Sigmoid colon (tissue), 7 donors: ENCODE data around the gene NRDE2. TPM values are rescaled to one million over a fixed set of nuclear protein-coding genes. Genes with fewer than 3 reads are reported as not detected.

Experiments
- DNase-seq: peaks from one replicate; pipeline ENCODE4 v3.0.0-alpha.2; 2019
- H3K27ac ChIP-seq, 4 donors: fragments of 200-600 bp; sonication (generic); one replicate each; pipeline ENCODE4 v1.5.1; 2016 to 2019; ENCODE audit warnings: mild to moderate bottlenecking in 1 of 4
- H3K27me3 ChIP-seq, 3 donors: fragments of 200-600 bp; sonication (generic); one replicate each; pipeline ENCODE4 v1.5.1; 2019; ENCODE audit warnings: mild to moderate bottlenecking in 1 of 3
- H3K36me3 ChIP-seq, 4 donors: fragments of 200-600 bp; sonication (generic); one replicate each; pipeline ENCODE4 v1.5.1; 2016 to 2019
- H3K4me1 ChIP-seq, 4 donors: fragments of 200-600 bp; sonication (generic); one replicate each; pipeline ENCODE4 v1.5.1; 2017 to 2019
- H3K4me3 ChIP-seq, 4 donors: fragments of 200-600 bp; sonication (generic); one replicate each; pipeline ENCODE4 v1.5.1; 2017 to 2019; ENCODE audit warnings: mild to moderate bottlenecking in 2 of 4, moderate library complexity in 1 of 4
- H3K9me3 ChIP-seq, 4 donors: fragments of 200-600 bp in 3 of 4; sonication (generic) in 3 of 4; one replicate each; pipeline versions ENCODE4 v1.5.1 to v1.6.1; 2013 to 2019
- CTCF ChIP-seq, 4 experiments: fragments of 450-650 bp in 3 of 4; fragments of 200-600 bp in 1 of 4; IDR thresholded peaks; one replicate each; pipeline ENCODE4 v1.5.1; 2016 to 2019; ENCODE audit warnings: antibody characterized with exemption in 4 of 4, mild to moderate bottlenecking in 3 of 4, moderate library complexity in 2 of 4
- EP300 ChIP-seq, 4 donors: sonication (generic); formaldehyde crosslinking; IDR thresholded peaks; one replicate each; pipeline ENCODE4 v1.6.1; 2017; ENCODE audit warnings: antibody characterized with exemption in 4 of 4
- POLR2A ChIP-seq, 2 donors: fragments of 450-650 bp; IDR thresholded peaks; one replicate each; pipeline ENCODE4 v1.6.1; 2016; ENCODE audit warnings: antibody characterized with exemption in 2 of 2, mild to moderate bottlenecking in 2 of 2, moderate library complexity in 2 of 2
- POLR2AphosphoS5 ChIP-seq, 4 donors: sonication (generic); formaldehyde crosslinking; IDR thresholded peaks; one replicate each; pipeline ENCODE4 v1.6.1; 2017; ENCODE audit warnings: antibody characterized with exemption in 4 of 4
- WGBS, 2 donors: extraction: QIAGEN DNeasy Blood & Tissue Kit; methylation state at CpG; one replicate each; pipeline ENCODE4 v1.1.7; 2013; 5-methylcytosine and 5-hydroxymethylcytosine counted together
- intact Hi-C: fragments of 100-400 bp; cut with DNase I; formaldehyde crosslinking; loops from one replicate; pipeline ENCODE4 v1.15.1; 2023
- polyA plus RNA-seq, 3 donors: library from polyadenylated mRNA; stranded (reverse); fragments of 200-250 nt; gene quantifications; one replicate each; pipeline ENCODE4 v1.2.3, GENCODE V29; 2013
- total RNA-seq, 4 donors: library from RNA; depleted of rRNA; stranded (reverse); fragments of >200 nt; gene quantifications; one replicate each; pipeline ENCODE4 v1.1.0, GENCODE V29; 2016
- donor health status: healthy with polysubstance abuse.
- donor health status: Bipolar disorder and iron deficiency.
- donor health status: healthy.

NRDE2 gene
- total and polyA plus RNA-seq, 7 donors, result 4.8 to 25.2 (median 12.5) TPM

- no peak for DNase-seq
- WGBS, 2 donors, result 68 to 84% methylated on average over 9 of the region's 9 CpGs
- H3K27ac ChIP-seq, result peak overlapping the region in 1 of 4 donors; percentile 20
- H3K27me3 ChIP-seq, result no peaks in the 10 kb centered on the region
- peaks cover 16 to 91% (median 37%) of the 10 kb centered on the region in 4 donors for H3K36me3 ChIP-seq
- intact Hi-C loops, result no loop called here
- H3K4me1 ChIP-seq, result no peaks in the 10 kb centered on the region
- no peaks in the 10 kb centered on the region for H3K9me3 ChIP-seq
- TF ChIP-seq CTCF (IDR thresholded peaks at IDR 0.05) (no peak), EP300 (IDR thresholded peaks at IDR 0.05) (no peak), POLR2A (IDR thresholded peaks at IDR 0.05) (no peak), POLR2AphosphoS5 (IDR thresholded peaks at IDR 0.05) (no peak)
- H3K4me3 ChIP-seq, result no peak overlapping the region
Measured at GRCh38 chr14:90274019-90274418, 57.7 kb downstream of the NRDE2 start.

- intact Hi-C loops, result no loop called here
- no peaks in the 10 kb centered on the region for H3K4me1 ChIP-seq
- DNase-seq, result no peak
- H3K4me3 ChIP-seq, result no peak overlapping the region
- WGBS, 2 donors, result 80 to 84% methylated on average over 8 of the region's 8 CpGs
- no peak for TF ChIP-seq EP300 (IDR thresholded peaks at IDR 0.05)
- no peak for TF ChIP-seq POLR2AphosphoS5 (IDR thresholded peaks at IDR 0.05)
- TF ChIP-seq CTCF (IDR thresholded peaks at IDR 0.05), result no peak
- TF ChIP-seq POLR2A (IDR thresholded peaks at IDR 0.05), result no peak
- no peaks in the 10 kb centered on the region for H3K27me3 ChIP-seq
- no peaks in the 10 kb centered on the region for H3K9me3 ChIP-seq
- H3K27ac ChIP-seq, result peak overlapping the region in 1 of 4 donors; percentile 20
- peaks cover 11 to 91% (median 37%) of the 10 kb centered on the region in 4 donors for H3K36me3 ChIP-seq
Measured at GRCh38 chr14:90273532-90273931, 58.2 kb downstream of the NRDE2 start.

GRCh38 chr14:90272523-90272922 lies 59.2 kb downstream of the NRDE2 start:
- TF ChIP-seq POLR2A (IDR thresholded peaks at IDR 0.05) (no peak), CTCF (IDR thresholded peaks at IDR 0.05) (no peak), EP300 (IDR thresholded peaks at IDR 0.05) (no peak), POLR2AphosphoS5 (IDR thresholded peaks at IDR 0.05) (no peak)
- no peak overlapping the region for H3K27ac ChIP-seq
- H3K9me3 ChIP-seq, result no peaks in the 10 kb centered on the region
- no peaks in the 10 kb centered on the region for H3K27me3 ChIP-seq
- intact Hi-C loops, result no loop called here
- H3K4me1 ChIP-seq, result no peaks in the 10 kb centered on the region
- WGBS, 2 donors, result 85 to 91% methylated on average over 10 of the region's 10 CpGs
- no peak overlapping the region for H3K4me3 ChIP-seq
- H3K36me3 ChIP-seq, result peaks cover under 1 to 91% (median 36%) of the 10 kb centered on the region in 4 donors
- DNase-seq, result no peak

- no peak for DNase-seq
- H3K27me3 ChIP-seq, result no peaks in the 10 kb centered on the region
- no peaks in the 10 kb centered on the region for H3K9me3 ChIP-seq
- no peak for TF ChIP-seq POLR2AphosphoS5 (IDR thresholded peaks at IDR 0.05)
- no peak for TF ChIP-seq EP300 (IDR thresholded peaks at IDR 0.05)
- no peak for TF ChIP-seq CTCF (IDR thresholded peaks at IDR 0.05)
- TF ChIP-seq POLR2A (IDR thresholded peaks at IDR 0.05), result no peak
- no peaks in the 10 kb centered on the region for H3K4me1 ChIP-seq
- H3K4me3 ChIP-seq, result no peak overlapping the region
- no peak overlapping the region for H3K27ac ChIP-seq
- intact Hi-C loops, result no loop called here
- H3K36me3 ChIP-seq, result peaks cover 27 to 98% (median 69%) of the 10 kb centered on the region in 4 donors
- WGBS, 2 donors, result 90 to 94% methylated on average over 4 of the region's 4 CpGs
Measured at GRCh38 chr14:90268420-90268819, 63.3 kb downstream of the NRDE2 start.
